Epithelial cell of proximal tubule (primary cell): ENCODE results near the gene PCDHB11. TPM values are rescaled to one million over a fixed set of nuclear protein-coding genes. Genes with fewer than 3 reads are reported as not detected.
"Not testable (repeated sequence)": the region's sequence is repeated elsewhere in the genome, so short reads cannot be mapped to it uniquely, and the experiment has no call there.

Experiments
- DNase-seq: peaks from one replicate; pipeline ENCODE4 v3.0.0-alpha.2; 2011; ENCODE audit warnings: low read depth
- H3K4me3 ChIP-seq: 2 replicates; pipeline ENCODE4 v1.5.1; 2011; ENCODE audit warnings: low read depth, mild to moderate bottlenecking, low read length
- CTCF ChIP-seq: conservative IDR thresholded peaks from 2 replicates; pipeline ENCODE4 v1.5.1; 2012; ENCODE audit warnings: low read depth, mild to moderate bottlenecking, low read length
- total RNA-seq: library from RNA; depleted of rRNA; stranded (reverse); fragments of >200 nt; gene quantifications from 2 replicates; pipeline ENCODE4 v1.2.3, GENCODE V29; 2015

Gene PCDHB11
- total RNA-seq, 1 donor from 2014 or later: 0.06 TPM

GRCh38 chr5:141213656-141214339 is 14.4 kb downstream of the PCDHB11 start, which contains the start of gene PCDHB13:
TSS of gene PCDHB13 (plus strand) at chr5:141213919. CDS start at chr5:141214124, 205 bp downstream.
- peak; percentile 16 for TF ChIP-seq CTCF
- not testable (repeated sequence) for DNase-seq, H3K4me3 ChIP-seq

GRCh38 chr5:141214583-141214982 is 15.2 kb downstream of the PCDHB11 start:
- not testable (repeated sequence) for DNase-seq, H3K4me3 ChIP-seq

- not testable (repeated sequence) for H3K4me3 ChIP-seq, DNase-seq
These were observed 16.1 kb downstream of the PCDHB11 start for GRCh38 chr5:141215504-141215903.

DNA sequence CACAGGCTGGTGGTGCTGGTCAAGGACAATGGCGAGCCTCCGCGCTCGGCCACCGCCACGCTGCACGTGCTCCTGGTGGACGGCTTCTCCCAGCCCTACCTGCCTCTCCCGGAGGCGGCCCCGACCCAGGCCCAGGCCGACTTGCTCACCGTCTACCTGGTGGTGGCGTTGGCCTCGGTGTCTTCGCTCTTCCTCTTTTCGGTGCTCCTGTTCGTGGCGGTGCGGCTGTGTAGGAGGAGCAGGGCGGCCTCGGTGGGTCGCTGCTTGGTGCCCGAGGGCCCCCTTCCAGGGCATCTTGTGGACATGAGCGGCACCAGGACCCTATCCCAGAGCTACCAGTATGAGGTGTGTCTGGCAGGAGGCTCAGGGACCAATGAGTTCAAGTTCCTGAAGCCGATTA is 16.6 kb downstream of the PCDHB11 start:
- not testable (repeated sequence) for DNase-seq, H3K4me3 ChIP-seq

- peak; percentile 32 for TF ChIP-seq CTCF
- no peak for DNase-seq
- H3K4me3 ChIP-seq: peak within 1 kb of the TSS; percentile 38
These were observed 23.8 kb downstream of the PCDHB11 start, which contains the start of gene PCDHB14 for GRCh38 chr5:141223112-141223783. TSS of gene PCDHB14 (plus strand) at chr5:141223343. CDS start at chr5:141223506, 163 bp downstream.

DNA sequence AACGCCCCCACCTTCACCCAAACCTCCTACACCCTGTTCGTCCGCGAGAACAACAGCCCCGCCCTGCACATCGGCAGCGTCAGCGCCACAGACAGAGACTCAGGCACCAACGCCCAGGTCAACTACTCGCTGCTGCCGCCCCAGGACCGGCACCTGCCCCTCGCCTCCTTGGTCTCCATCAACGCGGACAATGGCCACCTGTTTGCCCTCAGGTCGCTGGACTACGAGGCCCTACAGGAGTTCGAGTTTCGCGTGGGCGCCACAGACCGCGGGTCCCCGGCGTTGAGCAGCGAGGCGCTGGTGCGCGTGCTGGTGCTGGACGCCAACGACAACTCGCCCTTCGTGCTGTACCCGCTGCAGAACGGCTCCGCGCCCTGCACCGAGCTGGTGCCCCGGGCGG is 25.4 kb downstream of the PCDHB11 start:
- not testable (repeated sequence) for H3K4me3 ChIP-seq, DNase-seq

GRCh38 chr5:141225421-141225820 is 26.0 kb downstream of the PCDHB11 start:
- not testable (repeated sequence) for DNase-seq, H3K4me3 ChIP-seq

DNA sequence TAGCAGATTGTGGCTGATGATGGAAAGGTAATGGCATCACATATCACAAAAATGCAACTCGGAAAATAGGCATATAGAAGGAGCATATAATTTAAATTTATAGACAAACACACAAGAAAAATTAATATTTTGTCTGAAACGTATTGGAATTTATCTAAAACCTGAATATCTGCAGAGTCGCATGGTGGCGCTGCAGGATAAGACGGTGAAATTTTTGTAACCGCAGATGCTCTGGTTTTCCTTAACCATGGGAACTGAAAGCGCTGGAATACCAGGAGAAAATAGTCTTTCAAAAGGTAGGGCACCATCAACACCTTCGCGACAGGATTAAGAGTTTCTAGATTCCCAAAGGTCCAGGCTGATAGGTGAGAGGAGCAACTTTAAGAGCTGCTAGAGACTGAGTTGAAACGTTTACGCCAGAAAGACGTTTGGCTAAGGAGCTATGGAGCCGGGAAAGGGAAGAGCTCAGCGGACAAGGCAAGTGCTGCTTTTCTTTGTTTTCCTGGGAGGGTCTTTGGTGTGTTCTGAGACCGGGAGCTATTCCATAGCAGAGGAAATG is 34.8 kb downstream of the PCDHB11 start:
- no peak for DNase-seq
- peak; percentile 17 for TF ChIP-seq CTCF
- H3K4me3 ChIP-seq: no peak overlapping the region

DNA sequence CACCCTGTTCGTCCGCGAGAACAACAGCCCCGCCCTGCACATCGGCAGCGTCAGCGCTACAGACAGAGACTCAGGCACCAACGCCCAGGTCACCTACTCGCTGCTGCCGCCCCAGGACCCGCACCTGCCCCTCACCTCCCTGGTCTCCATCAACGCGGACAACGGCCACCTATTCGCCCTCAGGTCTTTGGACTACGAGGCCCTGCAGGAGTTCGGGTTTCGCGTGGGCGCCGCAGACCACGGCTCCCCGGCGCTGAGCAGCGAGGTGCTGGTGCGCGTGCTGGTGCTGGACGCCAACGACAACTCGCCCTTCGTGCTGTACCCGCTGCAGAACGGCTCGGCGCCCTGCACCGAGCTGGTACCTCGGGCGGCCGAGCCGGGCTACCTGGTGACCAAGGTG is 36.5 kb downstream of the PCDHB11 start:
- H3K4me3 ChIP-seq, DNase-seq: not testable (repeated sequence)

DNA sequence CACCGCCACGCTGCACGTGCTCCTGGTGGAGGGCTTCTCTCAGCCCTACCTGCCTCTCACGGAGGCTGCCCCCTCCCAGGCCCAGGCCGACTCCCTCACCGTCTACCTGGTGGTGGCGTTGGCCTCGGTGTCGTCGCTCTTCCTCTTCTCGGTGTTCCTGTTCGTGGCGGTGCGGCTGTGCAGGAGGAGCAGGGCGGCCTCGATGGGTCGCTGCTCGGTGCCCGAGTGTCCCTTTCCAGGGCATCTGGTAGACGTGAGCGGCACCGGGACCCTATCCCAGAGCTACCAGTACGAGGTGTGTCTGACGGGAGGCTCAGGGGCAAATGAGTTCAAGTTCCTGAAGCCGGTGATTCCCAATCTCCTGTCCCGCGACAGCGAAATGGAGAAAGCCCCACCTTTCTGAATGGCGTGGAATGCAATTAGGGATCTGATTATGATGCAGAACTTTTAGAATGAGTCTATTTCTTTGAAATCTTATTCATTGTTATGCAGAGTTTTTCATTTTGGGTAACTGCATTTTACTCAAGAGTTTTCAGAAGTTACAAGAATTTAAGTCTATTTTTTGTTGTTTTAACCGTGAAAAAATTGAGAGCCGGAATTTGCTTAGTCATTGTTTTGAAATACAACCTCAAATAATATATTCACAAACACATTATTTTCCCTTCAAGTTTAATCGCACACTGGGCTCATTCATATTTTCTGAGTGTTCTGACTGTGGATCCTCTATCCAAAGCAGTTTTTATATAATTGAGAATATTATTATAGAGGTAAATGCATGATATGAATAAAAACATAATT is 37.3 kb downstream of the PCDHB11 start:
- TF ChIP-seq CTCF: no peak
- DNase-seq: no peak
- no peak overlapping the region for H3K4me3 ChIP-seq
